Subcutaneous abdominal adipose tissue (tissue), 5 donors: ENCODE data around the gene TMEM145.

ENCODE experiments used
- H3K27ac ChIP-seq: one replicate; pipeline ENCODE4 v1.7.0; 2013; ENCODE audit warnings: low read depth, mild to moderate bottlenecking, inconsistent platforms, low read length, moderate library complexity
- H3K27me3 ChIP-seq, 5 donors: one replicate each; pipeline ENCODE4 v1.7.0; 2013; ENCODE audit warnings: low read length in 5 of 5, inconsistent platforms in 1 of 5; ENCODE audit not compliant: control insufficient read depth in 5 of 5, insufficient read depth in 4 of 5
- H3K36me3 ChIP-seq, 5 donors: one replicate each; pipeline ENCODE4 v1.7.0; 2013; ENCODE audit warnings: low read length in 5 of 5; ENCODE audit not compliant: control insufficient read depth in 5 of 5, insufficient read depth in 5 of 5
- H3K4me1 ChIP-seq, 5 donors: one replicate each; pipeline ENCODE4 v1.7.0; 2013; ENCODE audit warnings: low read length in 5 of 5, mild to moderate bottlenecking in 3 of 5, moderate library complexity in 1 of 5; ENCODE audit not compliant: control insufficient read depth in 5 of 5, insufficient read depth in 5 of 5
- H3K4me3 ChIP-seq, 5 donors: one replicate each; pipeline ENCODE4 v1.7.0; 2013; ENCODE audit warnings: low read length in 5 of 5, low read depth in 1 of 5
- H3K9ac ChIP-seq, 5 donors: one replicate each; pipeline ENCODE4 v1.7.0; 2013; ENCODE audit warnings: low read length in 5 of 5, mild to moderate bottlenecking in 4 of 5, moderate library complexity in 3 of 5
- H3K9me3 ChIP-seq, 5 donors: one replicate each; pipeline ENCODE4 v1.7.0; 2013; ENCODE audit warnings: low read length in 5 of 5; ENCODE audit not compliant: control insufficient read depth in 5 of 5
- donor health status: healthy.
- donor health status: healthy.
- donor health status: healthy.
- donor health status: healthy.
- donor health status: healthy.

The TMEM145 gene

DNA sequence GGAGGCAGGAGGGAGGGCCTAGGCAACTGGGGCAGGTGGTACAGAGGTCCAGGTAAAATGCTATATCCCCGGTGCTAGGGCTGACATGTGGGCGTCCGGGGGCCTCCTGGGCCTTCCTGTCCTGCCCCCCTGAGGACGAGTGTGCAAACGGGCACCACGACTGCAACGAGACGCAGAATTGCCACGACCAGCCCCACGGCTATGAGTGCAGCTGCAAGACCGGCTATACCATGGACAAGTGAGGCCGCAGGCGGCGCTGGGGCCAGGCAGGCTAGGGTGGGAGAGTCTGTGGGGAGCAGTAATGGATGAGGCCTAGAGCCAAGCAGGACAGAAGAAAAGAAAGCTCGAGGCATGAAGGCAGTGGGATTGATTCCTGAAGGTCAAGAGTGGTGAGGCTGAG, 55.7 kb downstream of the TMEM145 start:
- Histone ChIP-seq H3K4me1 (peaks cover 0 to 26% (median 8%) of the 10 kb centered on the region in 5 donors), H3K27me3 (no peaks in the 10 kb centered on the region), H3K9ac (no peak overlapping the region), H3K27ac (no peak overlapping the region), H3K9me3 (peaks cover 0 to 8% (median 3%) of the 10 kb centered on the region in 5 donors), H3K4me3 (no peak overlapping the region), H3K36me3 (peaks cover 0 to 27% (median 18%) of the 10 kb centered on the region in 5 donors)

DNA sequence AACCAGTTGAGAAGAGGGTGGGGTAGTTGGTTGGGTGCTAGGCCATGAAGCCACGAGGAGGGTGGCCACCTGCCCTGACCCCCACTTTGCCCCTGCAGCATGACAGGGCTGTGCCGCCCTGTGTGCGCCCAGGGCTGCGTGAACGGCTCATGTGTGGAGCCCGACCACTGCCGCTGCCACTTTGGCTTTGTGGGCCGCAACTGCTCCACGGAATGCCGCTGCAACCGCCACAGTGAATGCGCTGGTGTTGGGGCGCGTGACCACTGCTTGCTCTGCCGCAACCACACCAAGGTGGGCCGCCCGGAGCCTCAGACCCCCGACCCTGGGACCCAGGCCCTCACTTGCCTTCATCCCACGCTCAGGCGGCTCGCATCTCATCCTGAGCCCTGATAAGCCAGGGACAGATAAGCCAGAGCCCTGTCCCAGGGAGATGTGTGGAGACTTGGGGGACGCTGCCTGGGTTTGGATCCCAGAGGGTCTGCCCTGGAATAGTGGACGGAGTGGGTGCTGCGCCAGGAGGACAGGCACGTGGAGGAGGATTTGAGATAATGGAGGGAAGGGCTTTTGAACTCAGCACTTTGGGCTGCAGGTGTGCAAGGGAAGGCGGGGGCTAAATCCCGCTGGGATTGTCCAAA, 56.4 kb downstream of the TMEM145 start:
- H3K4me1 ChIP-seq = peaks cover 0 to 18% (median 7%) of the 10 kb centered on the region in 5 donors
- H3K36me3 ChIP-seq = peaks cover 0 to 22% (median 13%) of the 10 kb centered on the region in 5 donors
- H3K27ac ChIP-seq = no peak overlapping the region
- no peak overlapping the region for H3K9ac ChIP-seq
- H3K9me3 ChIP-seq = no peaks in the 10 kb centered on the region
- H3K27me3 ChIP-seq = no peaks in the 10 kb centered on the region
- no peak overlapping the region for H3K4me3 ChIP-seq

DNA sequence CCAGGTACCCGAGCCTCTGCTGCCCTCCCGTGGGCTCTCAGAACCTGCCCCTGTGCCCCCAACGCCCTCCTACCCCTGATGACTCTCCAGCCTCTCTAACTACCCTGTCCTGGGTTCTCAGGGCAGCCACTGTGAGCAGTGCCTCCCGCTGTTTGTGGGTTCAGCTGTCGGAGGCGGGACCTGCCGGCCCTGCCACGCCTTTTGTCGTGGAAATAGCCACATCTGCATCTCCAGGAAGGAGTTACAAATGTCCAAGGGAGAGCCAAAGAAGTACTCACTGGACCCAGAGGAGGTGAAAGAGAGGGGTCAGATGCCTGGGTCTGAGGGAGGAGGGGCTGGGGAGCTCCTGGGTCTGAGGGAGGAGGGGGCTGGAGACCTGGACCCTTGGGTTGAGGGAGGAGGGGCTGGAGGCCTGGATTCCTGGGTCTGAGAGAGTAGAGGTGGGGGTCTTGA, 57.0 kb downstream of the TMEM145 start:
- Histone ChIP-seq H3K4me3 (no peak overlapping the region), H3K4me1 (peaks cover 0 to 12% (median 1%) of the 10 kb centered on the region in 5 donors)

DNA sequence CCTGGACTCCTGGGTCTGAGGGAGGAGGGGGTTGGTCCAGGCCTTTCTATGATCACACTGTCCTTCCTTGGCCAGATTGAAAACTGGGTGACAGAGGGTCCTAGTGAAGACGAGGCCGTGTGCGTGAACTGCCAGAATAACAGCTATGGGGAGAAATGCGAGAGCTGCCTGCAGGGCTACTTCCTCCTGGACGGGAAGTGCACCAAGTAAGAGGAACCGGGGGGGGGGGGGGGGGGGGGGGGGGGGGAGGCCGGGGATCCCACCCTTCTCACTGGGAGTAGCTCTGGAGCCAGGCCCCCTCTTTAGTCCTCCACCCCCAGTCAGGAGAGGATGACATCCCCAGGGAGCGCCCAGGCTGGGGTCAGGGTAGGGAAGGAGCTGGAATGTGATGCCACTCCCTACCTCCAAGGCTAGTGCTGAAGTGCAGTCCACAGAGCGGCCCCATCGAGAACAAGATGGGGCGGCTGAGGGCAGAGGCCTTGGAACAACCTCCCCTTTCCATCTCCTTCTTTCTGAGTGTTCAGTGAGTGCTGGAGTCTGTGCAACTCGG, 57.6 kb downstream of the TMEM145 start:
- H3K4me3 ChIP-seq = no peak overlapping the region

More for the DNA sequence above, 57.0 kb downstream of the TMEM145 start:
- Histone ChIP-seq H3K27me3 (no peaks in the 10 kb centered on the region), H3K9ac (peak overlapping the region in 1 of 5 donors; percentile 21), H3K9me3 (no peaks in the 10 kb centered on the region), H3K27ac (no peak overlapping the region), H3K36me3 (peaks cover 0 to 27% (median 18%) of the 10 kb centered on the region in 5 donors)

More for the DNA sequence above, 57.6 kb downstream of the TMEM145 start:
- H3K27ac ChIP-seq = no peak overlapping the region
- no peak overlapping the region for H3K9ac ChIP-seq
- H3K36me3 ChIP-seq = peaks cover 0 to 33% (median 24%) of the 10 kb centered on the region in 5 donors
- H3K4me1 ChIP-seq = peaks cover 0 to 8% (median 0%) of the 10 kb centered on the region in 5 donors
- no peaks in the 10 kb centered on the region for H3K9me3 ChIP-seq
- H3K27me3 ChIP-seq = no peaks in the 10 kb centered on the region
